ENCODE data around the gene RADIL. TPM values are rescaled to one million over a fixed set of nuclear protein-coding genes. Genes with fewer than 3 reads are reported as not detected.

Gene RADIL
- total RNA-seq, 2 donors from 2014 or later = 0.08 to 0.56 TPM

- no peaks in the 10 kb centered on the region for H3K36me3 Mint-ChIP-seq (ENCODE audit: low read depth)
- H3K4me1 Mint-ChIP-seq = peaks cover 7% of the 10 kb centered on the region
- no peak for ATAC-seq (replicated peaks)
- H3K4me3 Mint-ChIP-seq = no peak overlapping the region
- peak overlapping the region; percentile 47 for H3K27ac Mint-ChIP-seq
- no peaks in the 10 kb centered on the region for H3K27me3 Mint-ChIP-seq
- H3K9me3 Mint-ChIP-seq = no peaks in the 10 kb centered on the region
Measured at GRCh38 chr7:4769761-4770160, 113.8 kb downstream of the RADIL start.

DNA sequence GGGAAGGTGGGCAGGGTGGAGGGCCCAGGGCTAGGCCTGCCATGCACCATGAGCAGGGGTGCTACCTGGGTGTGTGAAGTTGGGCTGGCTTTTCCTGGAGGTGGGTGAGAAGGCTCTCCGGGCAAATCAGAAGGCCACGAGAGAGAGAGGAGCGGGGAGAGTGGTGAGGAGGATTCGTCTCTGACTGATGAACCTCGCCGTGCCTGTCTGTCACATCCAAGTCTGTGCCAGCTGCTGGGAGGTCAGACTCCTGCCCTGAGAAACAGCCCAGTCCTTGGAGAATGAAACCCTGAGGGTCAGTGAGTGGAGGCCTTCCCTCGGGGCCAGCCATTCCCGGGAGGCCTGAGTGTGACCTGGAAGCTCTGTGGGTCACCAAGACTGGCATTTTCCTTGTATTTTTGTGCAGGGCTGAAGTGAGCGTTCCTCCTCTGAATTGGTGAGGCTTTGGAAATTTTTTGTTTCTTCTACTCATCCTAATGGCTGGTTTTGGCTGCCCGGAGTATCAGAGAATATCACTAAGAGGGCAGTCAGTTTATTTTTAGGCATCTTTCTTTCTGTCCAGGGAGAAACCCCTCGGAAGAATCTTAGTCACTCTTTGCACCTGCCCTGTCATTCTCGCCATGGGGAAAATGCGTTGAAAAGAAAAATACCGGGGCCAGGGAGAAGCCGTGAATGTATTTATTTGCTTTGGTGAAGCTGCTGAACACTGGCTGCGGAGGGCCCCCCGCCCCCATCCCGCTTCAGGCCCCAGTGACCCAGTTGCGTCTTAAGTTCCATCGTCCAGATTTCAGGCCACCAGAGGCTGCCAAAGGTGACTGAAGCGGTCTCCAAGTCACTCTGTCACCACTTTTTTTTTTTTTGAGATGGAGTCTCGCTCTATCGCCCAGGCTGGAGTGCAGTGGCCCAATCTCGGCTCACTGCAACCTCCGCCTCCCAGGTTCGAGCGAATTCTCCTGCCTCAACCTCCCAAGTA is 114.6 kb downstream of the RADIL start:
- Mint-ChIP-seq H3K36me3 (ENCODE audit: low read depth) (no peaks in the 10 kb centered on the region), H3K27me3 (no peaks in the 10 kb centered on the region), H3K4me1 (no peaks in the 10 kb centered on the region), H3K27ac (no peak overlapping the region), H3K9me3 (no peaks in the 10 kb centered on the region), H3K4me3 (no peak overlapping the region)
- ATAC-seq (replicated peaks) = no peak

GRCh38 chr7:4766666-4767519 is 116.6 kb downstream of the RADIL start:
- Mint-ChIP-seq H3K27me3 (no peaks in the 10 kb centered on the region), H3K36me3 (ENCODE audit: low read depth) (peaks cover 13% of the 10 kb centered on the region), H3K4me3 (no peak overlapping the region), H3K27ac (no peak overlapping the region), H3K9me3 (no peaks in the 10 kb centered on the region), H3K4me1 (no peaks in the 10 kb centered on the region)
- ATAC-seq (replicated peaks) = no peak

DNA sequence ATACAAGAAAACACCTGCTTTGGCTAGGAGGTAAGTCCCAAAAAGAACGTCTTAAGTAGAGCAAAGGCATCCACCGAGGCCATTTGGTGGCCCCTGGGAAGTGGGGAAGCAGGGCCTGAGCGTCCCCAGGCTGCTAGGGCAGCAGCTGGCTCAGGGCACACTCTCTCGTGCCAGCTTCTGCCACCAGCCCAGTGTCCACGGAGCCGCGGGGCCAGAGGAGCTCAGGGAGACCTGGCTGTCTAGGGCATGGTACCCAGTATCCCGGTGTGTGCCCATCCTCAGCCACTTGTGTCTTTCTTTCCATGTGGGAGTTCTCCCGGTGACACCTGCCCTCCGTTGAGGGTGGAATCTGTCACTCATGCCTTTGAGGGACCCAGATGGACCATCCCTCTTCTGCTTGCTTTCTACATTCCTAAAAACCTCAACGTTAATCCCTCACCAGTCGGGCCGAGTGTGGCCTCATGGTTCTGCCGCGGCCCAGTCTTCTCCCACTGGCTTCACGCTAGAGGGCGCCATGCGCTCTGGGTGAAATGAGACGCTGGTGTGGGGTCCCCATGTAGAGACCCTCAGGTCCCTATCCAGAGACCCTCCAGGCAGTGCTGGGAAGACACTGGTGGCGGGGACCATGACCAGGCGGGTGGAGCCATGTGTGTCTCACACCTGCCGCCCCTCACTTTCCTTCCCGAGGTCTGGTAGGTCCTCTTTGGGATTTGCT is 117.6 kb downstream of the RADIL start:
- no peak overlapping the region for H3K4me3 Mint-ChIP-seq
- ATAC-seq (replicated peaks) = no peak
- no peaks in the 10 kb centered on the region for H3K27me3 Mint-ChIP-seq
- no peak overlapping the region for H3K27ac Mint-ChIP-seq
- H3K9me3 Mint-ChIP-seq = no peaks in the 10 kb centered on the region
- H3K36me3 Mint-ChIP-seq (ENCODE audit: low read depth) = peaks cover 23% of the 10 kb centered on the region
- no peaks in the 10 kb centered on the region for H3K4me1 Mint-ChIP-seq

- Mint-ChIP-seq H3K36me3 (ENCODE audit: low read depth) (peaks cover 37% of the 10 kb centered on the region), H3K27me3 (no peaks in the 10 kb centered on the region), H3K9me3 (no peaks in the 10 kb centered on the region), H3K4me1 (no peaks in the 10 kb centered on the region), H3K27ac (peak overlapping the region; percentile 61), H3K4me3 (no peak overlapping the region)
- ATAC-seq (replicated peaks) = no peak
Measured at GRCh38 chr7:4764402-4765007, 119.0 kb downstream of the RADIL start.

- no peaks in the 10 kb centered on the region for H3K9me3 Mint-ChIP-seq
- no peaks in the 10 kb centered on the region for H3K4me1 Mint-ChIP-seq
- peaks cover 37% of the 10 kb centered on the region for H3K36me3 Mint-ChIP-seq (ENCODE audit: low read depth)
- no peak overlapping the region for H3K27ac Mint-ChIP-seq
- H3K4me3 Mint-ChIP-seq = no peak overlapping the region
- no peak for ATAC-seq (replicated peaks)
- H3K27me3 Mint-ChIP-seq = no peaks in the 10 kb centered on the region
Measured at GRCh38 chr7:4763794-4764185, 119.7 kb downstream of the RADIL start.

DNA sequence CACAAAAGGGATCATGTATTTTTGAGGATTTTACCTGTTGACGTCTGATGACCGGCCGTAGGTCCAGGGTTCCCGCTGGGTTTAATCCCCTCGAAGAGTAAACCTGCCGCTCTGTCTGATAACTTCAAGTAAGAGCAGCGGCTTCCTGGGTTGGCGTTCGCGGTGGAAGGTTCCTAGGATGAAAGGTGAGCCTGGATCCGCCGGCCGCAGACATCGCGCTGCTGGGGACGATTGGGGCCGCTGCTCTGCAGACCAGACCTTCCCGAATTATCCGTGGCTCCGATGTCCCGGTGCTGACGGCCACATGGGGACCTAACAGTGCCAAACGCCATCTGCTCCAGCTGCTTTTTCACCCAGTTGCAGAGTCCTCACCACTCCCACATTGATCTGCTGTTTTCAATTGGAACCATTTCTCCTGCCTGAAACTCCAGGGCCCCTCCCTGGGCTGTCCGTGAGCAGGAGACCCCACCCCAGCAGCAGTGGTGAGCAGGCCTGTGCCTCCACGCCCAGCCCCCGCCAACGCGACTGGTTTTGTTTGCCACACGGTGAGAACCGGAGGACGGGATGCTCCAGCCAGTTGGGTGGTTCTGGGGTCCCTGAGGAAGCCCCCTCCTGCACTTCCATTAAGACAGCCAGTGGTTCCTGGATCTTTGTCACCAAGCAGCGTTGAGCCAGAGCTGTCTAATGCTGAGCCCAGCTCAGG is 120.3 kb downstream of the RADIL start:
- Mint-ChIP-seq H3K27me3 (no peaks in the 10 kb centered on the region), H3K4me1 (no peaks in the 10 kb centered on the region), H3K36me3 (ENCODE audit: low read depth) (peaks cover 42% of the 10 kb centered on the region), H3K4me3 (no peak overlapping the region), H3K9me3 (no peaks in the 10 kb centered on the region), H3K27ac (no peak overlapping the region)
- no peak for ATAC-seq (replicated peaks)

GRCh38 chr7:4762121-4763055 is 121.1 kb downstream of the RADIL start:
- no peak for ATAC-seq (replicated peaks)
- Mint-ChIP-seq H3K4me1 (no peaks in the 10 kb centered on the region), H3K27ac (no peak overlapping the region), H3K27me3 (no peaks in the 10 kb centered on the region), H3K4me3 (no peak overlapping the region), H3K36me3 (ENCODE audit: low read depth) (peaks cover 49% of the 10 kb centered on the region), H3K9me3 (no peaks in the 10 kb centered on the region)

DNA sequence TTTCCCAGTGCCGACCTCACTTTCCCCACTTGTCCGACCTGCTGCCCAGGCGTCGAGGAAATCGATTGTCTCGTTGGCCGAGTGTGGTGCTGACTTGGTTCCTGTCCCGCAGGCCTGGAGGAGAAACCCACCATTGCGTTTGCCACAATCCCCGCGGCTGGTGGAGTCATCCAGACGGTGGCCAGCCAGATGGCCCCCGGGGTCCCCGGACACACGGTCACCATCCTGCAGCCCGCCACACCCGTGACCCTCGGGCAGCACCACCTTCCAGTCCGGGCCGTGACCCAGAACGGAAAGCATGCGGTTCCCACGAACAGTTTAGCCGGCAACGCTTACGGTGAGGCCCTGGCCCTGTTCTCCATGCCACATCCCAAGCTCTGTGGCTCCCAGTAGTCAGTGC is 122.6 kb downstream of the RADIL start:
- H3K4me3 Mint-ChIP-seq = no peak overlapping the region
- no peaks in the 10 kb centered on the region for H3K9me3 Mint-ChIP-seq
- peaks cover 60% of the 10 kb centered on the region for H3K36me3 Mint-ChIP-seq (ENCODE audit: low read depth)
- H3K4me1 Mint-ChIP-seq = no peaks in the 10 kb centered on the region
- no peak for ATAC-seq (replicated peaks)
- no peaks in the 10 kb centered on the region for H3K27me3 Mint-ChIP-seq
- H3K27ac Mint-ChIP-seq = no peak overlapping the region

DNA sequence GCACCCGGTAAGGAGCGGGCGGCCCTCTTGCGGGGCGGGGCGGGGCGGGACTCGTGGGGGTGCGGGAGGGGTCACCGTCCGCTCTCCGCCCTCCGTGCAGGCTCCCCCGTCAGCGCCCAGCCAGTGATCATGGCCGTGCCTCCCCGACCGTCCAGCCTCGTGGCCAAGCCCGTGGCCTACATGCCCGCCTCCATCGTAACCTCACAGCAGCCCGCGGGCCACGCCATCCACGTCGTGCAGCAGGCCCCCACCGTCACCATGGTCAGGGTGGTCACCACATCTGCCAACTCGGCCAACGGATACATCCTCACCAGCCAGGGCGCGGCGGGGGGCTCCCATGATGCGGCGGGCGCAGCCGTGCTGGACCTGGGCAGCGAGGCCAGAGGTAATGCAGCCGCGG is 124.3 kb downstream of the RADIL start:
- Mint-ChIP-seq H3K27me3 (no peaks in the 10 kb centered on the region), H3K36me3 (ENCODE audit: low read depth) (peaks cover 76% of the 10 kb centered on the region), H3K4me3 (no peak overlapping the region), H3K4me1 (no peaks in the 10 kb centered on the region), H3K27ac (no peak overlapping the region), H3K9me3 (no peaks in the 10 kb centered on the region)
- no peak for ATAC-seq (replicated peaks)

DNA sequence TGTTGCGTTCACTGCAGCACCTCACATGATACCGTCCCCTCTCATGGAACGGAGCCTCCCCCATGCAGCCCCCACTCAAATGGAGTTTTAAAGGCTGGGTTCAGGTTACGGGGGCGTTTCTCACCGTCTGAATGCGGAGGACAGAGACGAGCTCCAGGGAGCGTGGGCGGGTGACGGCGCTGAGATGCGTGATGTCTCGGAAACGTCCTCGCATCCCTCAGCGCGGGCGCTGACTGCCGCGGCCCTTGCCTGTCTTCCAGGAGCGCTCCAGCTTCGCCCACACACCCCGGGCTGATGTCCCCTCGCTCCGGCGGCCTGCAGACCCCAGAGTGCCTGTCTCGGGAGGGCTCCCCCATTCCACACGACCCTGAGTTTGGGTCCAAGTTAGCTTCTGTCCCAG is 124.7 kb downstream of the RADIL start:
- ATAC-seq (replicated peaks) = no peak
- Mint-ChIP-seq H3K27ac (no peak overlapping the region), H3K9me3 (no peaks in the 10 kb centered on the region), H3K4me3 (no peak overlapping the region), H3K36me3 (ENCODE audit: low read depth) (peaks cover 76% of the 10 kb centered on the region), H3K27me3 (no peaks in the 10 kb centered on the region), H3K4me1 (no peaks in the 10 kb centered on the region)

DNA sequence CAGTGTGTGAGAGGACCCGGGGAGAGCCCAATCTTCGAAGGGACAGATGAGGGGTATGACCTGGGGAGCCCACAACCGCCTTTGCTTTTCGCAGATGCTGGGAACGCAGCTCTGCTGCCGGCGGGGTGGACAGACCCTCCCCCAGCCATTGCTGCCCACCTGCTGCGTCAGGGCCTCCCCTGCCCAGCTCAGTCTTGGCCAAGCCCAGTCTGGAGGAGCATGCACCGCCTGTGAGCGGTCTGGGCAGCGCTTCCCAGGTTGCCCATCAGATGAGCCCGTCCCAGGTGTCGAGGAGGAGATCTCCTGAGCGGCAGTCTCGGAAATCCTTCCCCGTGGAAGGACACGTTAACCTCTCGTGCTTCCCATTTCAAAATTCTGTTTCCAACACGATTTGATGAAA is 125.4 kb downstream of the RADIL start:
- H3K4me1 Mint-ChIP-seq = peaks cover 1% of the 10 kb centered on the region
- no peak overlapping the region for H3K27ac Mint-ChIP-seq
- ATAC-seq (replicated peaks) = no peak
- H3K27me3 Mint-ChIP-seq = no peaks in the 10 kb centered on the region
- H3K4me3 Mint-ChIP-seq = no peak overlapping the region
- H3K9me3 Mint-ChIP-seq = no peaks in the 10 kb centered on the region
- peaks cover 72% of the 10 kb centered on the region for H3K36me3 Mint-ChIP-seq (ENCODE audit: low read depth)

DNA sequence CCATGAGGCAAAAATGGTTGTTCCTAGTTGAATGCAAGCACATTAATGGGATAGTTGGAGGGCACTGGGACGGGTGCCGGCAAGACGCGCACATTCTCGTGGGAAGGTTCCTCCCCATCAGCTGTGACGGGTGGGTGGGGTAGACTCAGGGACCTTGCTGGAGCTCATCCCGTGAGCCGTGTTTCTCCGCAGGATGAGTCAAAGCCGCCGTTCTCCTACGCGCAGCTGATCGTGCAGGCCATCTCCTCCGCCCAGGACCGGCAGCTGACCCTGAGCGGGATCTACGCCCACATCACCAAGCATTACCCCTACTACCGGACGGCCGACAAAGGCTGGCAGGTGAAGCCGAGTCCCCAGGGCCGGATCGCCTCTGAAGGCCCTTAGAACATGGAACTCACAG is 128.5 kb downstream of the RADIL start:
- Mint-ChIP-seq H3K27me3 (no peaks in the 10 kb centered on the region), H3K4me1 (peaks cover 10% of the 10 kb centered on the region), H3K4me3 (no peak overlapping the region), H3K9me3 (no peaks in the 10 kb centered on the region), H3K36me3 (ENCODE audit: low read depth) (peaks cover 53% of the 10 kb centered on the region), H3K27ac (no peak overlapping the region)
- ATAC-seq (replicated peaks) = no peak
